ENCODE results near the gene CDK4.

The CDK4 gene

GRCh38 chr12:57755454-57756372 is 3.6 kb upstream of the CDK4 start:
- no peak for DNase-seq (ENCODE audit: low read depth)

- DNase-seq (ENCODE audit: low read depth) = no peak
These were observed 3.0 kb upstream of the CDK4 start for GRCh38 chr12:57755194-57755453.

- DNase-seq (ENCODE audit: low read depth) = no peak
These were observed 2.5 kb upstream of the CDK4 start, which contains the start of gene MARCHF9 for GRCh38 chr12:57754411-57755193. Gene MARCHF9, plus strand, starts transcription at chr12:57755103. Its CDS starts 426 bp downstream, at chr12:57755529.

GRCh38 chr12:57753756-57754337 is 1.7 kb upstream of the CDK4 start:
- DNase-seq (ENCODE audit: low read depth) = no peak

- no peak for DNase-seq (ENCODE audit: low read depth)
These were observed 524 bp upstream of the CDK4 start for GRCh38 chr12:57752668-57753000.

- DNase-seq (ENCODE audit: low read depth) = no peak
These were observed 700 bp downstream of the CDK4 start for GRCh38 chr12:57751432-57751787.

GRCh38 chr12:57750561-57751431 is 1.3 kb downstream of the CDK4 start:
- no peak for DNase-seq (ENCODE audit: low read depth)

GRCh38 chr12:57749061-57749460 is 3.0 kb downstream of the CDK4 start:
- no peak for DNase-seq (ENCODE audit: low read depth)

GRCh38 chr12:57746025-57746424 is 6.1 kb downstream of the CDK4 start:
- no peak for DNase-seq (ENCODE audit: low read depth)

- no peak for DNase-seq (ENCODE audit: low read depth)
These were observed 6.6 kb downstream of the CDK4 start for GRCh38 chr12:57745485-57745881.

- peak; percentile 93 for DNase-seq (ENCODE audit: low read depth)
These were observed 7.2 kb downstream of the CDK4 start, which contains the start of gene TSPAN31 for GRCh38 chr12:57744777-57745484. Gene TSPAN31, plus strand, starts transcription at chr12:57745039. Its CDS starts 116 bp downstream, at chr12:57745155.

GRCh38 chr12:57744194-57744776 is 7.8 kb downstream of the CDK4 start:
- DNase-seq (ENCODE audit: low read depth) = peak; percentile 26

- no peak for DNase-seq (ENCODE audit: low read depth)
These were observed 8.3 kb downstream of the CDK4 start for GRCh38 chr12:57743769-57744168.

- no peak for DNase-seq (ENCODE audit: low read depth)
These were observed 10.0 kb downstream of the CDK4 start for GRCh38 chr12:57741844-57742738.

- no peak for DNase-seq (ENCODE audit: low read depth)
These were observed 10.7 kb downstream of the CDK4 start for GRCh38 chr12:57741413-57741789.

- no peak for DNase-seq (ENCODE audit: low read depth)
These were observed 11.3 kb downstream of the CDK4 start for GRCh38 chr12:57740656-57741412.

- DNase-seq (ENCODE audit: low read depth) = no peak
These were observed 12.1 kb downstream of the CDK4 start for GRCh38 chr12:57739914-57740538.

- DNase-seq (ENCODE audit: low read depth) = no peak
These were observed 12.7 kb downstream of the CDK4 start for GRCh38 chr12:57739387-57739786.

All from non-pigmented ciliary epithelial cell (primary cell).